Activated B cell treated with CpG ODN at 0.5 μM for 24 hours (primary cell): ENCODE results near the gene MRE11. TPM values are rescaled to one million over a fixed set of nuclear protein-coding genes. Genes with fewer than 3 reads are reported as not detected.
"Not testable (repeated sequence)": the region's sequence is repeated elsewhere in the genome, so short reads cannot be mapped to it uniquely, and the experiment has no call there.

Source experiments
- ATAC-seq: fragments of 200-7000 bp; cut with Tn5 transposase; one replicate; pipeline ENCODE4 v1.10.0; 2021; ENCODE audit warnings: low read depth, mild to moderate bottlenecking, moderate library complexity
- CTCF ChIA-PET: fragments of 350-600 bp; sonication (Branson Sonifier 250); formaldehyde crosslinking; loops from one replicate; lab custom pipeline; 2021; ENCODE audit warnings: antibody characterized with exemption; lab: Charles Lee
- POLR2A ChIA-PET: fragments of 350-600 bp; sonication (Branson Sonifier 250); formaldehyde crosslinking; loops from one replicate; lab custom pipeline; 2021; ENCODE audit warnings: antibody characterized with exemption; lab: Charles Lee
- DNase-seq: peaks from one replicate; pipeline ENCODE4 v3.0.0; 2022
- H3K27ac Mint-ChIP-seq: one replicate; pipeline ENCODE4 v1.8.0; 2020; ENCODE audit warnings: mixed read lengths
- H3K27me3 Mint-ChIP-seq: one replicate; pipeline ENCODE4 v1.8.0; 2021; ENCODE audit warnings: mixed read lengths
- H3K36me3 Mint-ChIP-seq: one replicate; pipeline ENCODE4 v1.8.0; 2021; ENCODE audit warnings: low read depth, mixed read lengths
- H3K4me1 Mint-ChIP-seq: one replicate; pipeline ENCODE4 v1.8.0; 2021; ENCODE audit warnings: mixed read lengths
- H3K4me3 Mint-ChIP-seq: one replicate; pipeline ENCODE4 v1.8.0; 2020; ENCODE audit warnings: mild to moderate bottlenecking, mixed read lengths
- H3K9me3 Mint-ChIP-seq: one replicate; pipeline ENCODE4 v1.8.0; 2020; ENCODE audit warnings: mixed read lengths
- intact Hi-C: fragments of 100-400 bp; cut with micrococcal nuclease; formaldehyde crosslinking; loops from one replicate; pipeline ENCODE4 v1.15.1; 2024
- total RNA-seq: library from RNA; stranded (reverse); gene quantifications from 2 replicates; pipeline ENCODE4 v1.2.3, GENCODE V29; 2022
- TF ChIP-seq, protein P1 (sequence below): fragments of 200-600 bp; IDR thresholded peaks from one replicate; pipeline ENCODE4 v1.8.0; 2022; ENCODE audit warnings: antibody characterized with exemption, mild to moderate bottlenecking

Gene MRE11
- total RNA-seq, 1 donor from 2014 or later: 40.1 TPM

- Mint-ChIP-seq H3K4me1 (peaks cover 13% of the 10 kb centered on the region), H3K27me3 (peaks cover 20% of the 10 kb centered on the region), H3K9me3 (no peaks in the 10 kb centered on the region), H3K27ac (no peak overlapping the region), H3K4me3 (no peak overlapping the region), H3K36me3 (no peaks in the 10 kb centered on the region)
- ChIA-PET CTCF (interaction anchor here (0.7 to 1.2 kb wide), 6 partner anchors 9 to 621 kb away, joined by 3 to 5 read pairs (median 3); no protein-coding TSS in a partner anchor), POLR2A (interaction anchor here (0.9 kb wide), 1 partner anchor 26 kb away, joined by 3 read pairs; no protein-coding TSS in a partner anchor)
- intact Hi-C loops: no loop called here
- no peak for ATAC-seq
- no peak for DNase-seq
- TF ChIP-seq, protein P1, sequence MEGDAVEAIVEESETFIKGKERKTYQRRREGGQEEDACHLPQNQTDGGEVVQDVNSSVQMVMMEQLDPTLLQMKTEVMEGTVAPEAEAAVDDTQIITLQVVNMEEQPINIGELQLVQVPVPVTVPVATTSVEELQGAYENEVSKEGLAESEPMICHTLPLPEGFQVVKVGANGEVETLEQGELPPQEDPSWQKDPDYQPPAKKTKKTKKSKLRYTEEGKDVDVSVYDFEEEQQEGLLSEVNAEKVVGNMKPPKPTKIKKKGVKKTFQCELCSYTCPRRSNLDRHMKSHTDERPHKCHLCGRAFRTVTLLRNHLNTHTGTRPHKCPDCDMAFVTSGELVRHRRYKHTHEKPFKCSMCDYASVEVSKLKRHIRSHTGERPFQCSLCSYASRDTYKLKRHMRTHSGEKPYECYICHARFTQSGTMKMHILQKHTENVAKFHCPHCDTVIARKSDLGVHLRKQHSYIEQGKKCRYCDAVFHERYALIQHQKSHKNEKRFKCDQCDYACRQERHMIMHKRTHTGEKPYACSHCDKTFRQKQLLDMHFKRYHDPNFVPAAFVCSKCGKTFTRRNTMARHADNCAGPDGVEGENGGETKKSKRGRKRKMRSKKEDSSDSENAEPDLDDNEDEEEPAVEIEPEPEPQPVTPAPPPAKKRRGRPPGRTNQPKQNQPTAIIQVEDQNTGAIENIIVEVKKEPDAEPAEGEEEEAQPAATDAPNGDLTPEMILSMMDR: no peak
Observed at GRCh38 chr11:94516725-94517124, 23.1 kb upstream of the MRE11 start.

DNA sequence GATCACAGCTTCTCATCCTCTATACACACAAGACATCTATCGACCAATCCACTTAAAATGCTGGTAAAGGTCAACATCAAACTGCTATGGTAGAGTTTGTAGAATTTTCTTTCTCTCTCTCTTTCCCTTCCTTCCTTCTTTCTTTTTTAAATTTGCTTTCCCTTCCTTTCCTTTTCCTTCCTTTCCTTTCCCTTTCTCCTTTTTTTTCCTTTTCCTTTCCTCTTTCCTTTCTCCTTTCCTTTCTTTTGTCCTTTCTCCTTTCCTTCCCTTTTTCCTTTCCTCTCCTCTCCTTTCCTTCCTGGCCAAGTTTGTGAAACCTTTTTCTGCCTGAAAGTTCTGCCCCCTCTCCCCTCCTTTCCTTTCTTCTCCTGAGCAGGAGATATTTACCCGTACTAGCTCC lies 21.8 kb upstream of the MRE11 start:
- Mint-ChIP-seq H3K4me3 (no peak overlapping the region), H3K9me3 (no peaks in the 10 kb centered on the region), H3K27ac (no peak overlapping the region), H3K27me3 (peaks cover 33% of the 10 kb centered on the region), H3K4me1 (peaks cover 13% of the 10 kb centered on the region), H3K36me3 (no peaks in the 10 kb centered on the region)
- DNase-seq (no peak), ATAC-seq (no peak)
- ChIA-PET POLR2A (no interaction called here), CTCF (no interaction called here)
- intact Hi-C loops: no loop called here
- TF ChIP-seq, protein P1: no peak

DNA sequence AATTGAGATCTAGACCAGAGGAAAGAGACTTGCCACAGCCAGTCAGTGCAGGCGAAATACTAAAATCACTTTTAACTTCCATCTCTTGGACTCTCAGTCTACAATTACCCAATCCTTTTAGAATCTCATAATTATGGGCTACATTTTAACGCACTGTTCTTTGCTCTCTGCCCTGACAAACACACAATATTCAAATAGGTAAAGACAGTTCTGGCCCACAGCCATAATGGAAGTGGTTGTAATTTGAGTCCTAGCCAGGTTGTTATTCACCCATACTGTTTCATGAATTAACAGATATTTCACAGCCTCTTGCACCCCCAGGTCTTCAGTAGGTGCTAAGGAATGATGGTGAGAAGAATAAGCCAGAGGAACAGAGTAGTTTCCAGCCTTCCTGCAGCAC lies 19.4 kb upstream of the MRE11 start:
- ChIA-PET CTCF (interaction anchor here (0.6 to 1.1 kb wide), 3 partner anchors 9 to 1282 kb away, joined by 3 to 4 read pairs (median 3); no protein-coding TSS in a partner anchor), POLR2A (no interaction called here)
- Mint-ChIP-seq H3K9me3 (no peaks in the 10 kb centered on the region), H3K4me3 (no peak overlapping the region), H3K27ac (no peak overlapping the region), H3K27me3 (peaks cover 36% of the 10 kb centered on the region), H3K36me3 (no peaks in the 10 kb centered on the region), H3K4me1 (peaks cover 13% of the 10 kb centered on the region)
- ATAC-seq (no peak), DNase-seq (no peak)
- TF ChIP-seq, protein P1: no peak
- intact Hi-C loops: no loop called here

DNA sequence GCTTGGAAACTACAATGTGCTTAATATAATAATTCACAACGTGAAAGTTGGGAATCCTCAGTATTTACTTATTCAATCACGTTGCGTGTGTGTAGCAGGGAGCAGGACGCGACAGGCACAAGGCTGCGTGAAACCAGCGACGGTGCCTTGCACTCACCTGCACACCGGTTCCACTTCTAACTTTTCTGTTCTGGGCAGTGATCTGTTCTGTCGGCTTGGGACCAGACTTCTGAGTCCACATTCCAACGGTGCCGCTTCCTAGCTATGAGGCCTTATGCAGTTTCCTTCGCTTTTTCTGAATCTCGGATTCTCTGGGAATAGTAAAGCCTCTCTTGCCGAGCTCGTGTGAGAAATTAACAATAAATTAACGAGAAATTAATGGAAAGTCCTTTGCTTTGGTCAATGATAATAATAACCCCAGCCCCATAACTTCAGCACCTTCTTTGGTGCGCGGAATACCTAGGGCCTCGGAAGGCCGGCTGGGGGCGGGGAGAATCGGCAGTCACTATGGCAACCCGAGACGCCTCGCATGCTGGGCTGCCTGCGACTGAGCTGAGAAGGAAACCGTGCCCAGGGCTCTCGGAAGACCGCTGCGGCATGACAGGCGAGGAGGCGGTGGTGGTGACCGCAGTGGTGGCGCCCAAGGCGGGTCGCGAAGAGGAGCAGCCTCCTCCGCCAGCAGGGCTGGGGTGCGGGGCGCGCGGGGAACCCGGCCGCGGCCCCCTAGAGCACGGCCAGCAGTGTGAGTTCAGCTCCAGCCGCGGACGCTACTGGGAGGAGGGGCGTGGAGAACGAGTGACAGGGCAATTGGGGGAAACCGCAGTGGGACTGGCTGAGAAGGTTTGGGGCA lies 18.5 kb upstream of the MRE11 start, which contains the start of gene C11orf97:
Gene C11orf97 (plus strand): TSS at position 530 of the 850 bp plus-strand sequence. CDS start 68 bp downstream, at position 598.
- ChIA-PET POLR2A (interaction anchor here (1.0 kb wide), 1 partner anchor 18 kb away, joined by 6 read pairs; the partner anchor contains the start of genes ANKRD49 and MRE11), CTCF (interaction anchor here (0.6 to 1.1 kb wide), 4 partner anchors 8 to 1283 kb away, joined by 3 to 4 read pairs (median 3); no protein-coding TSS in a partner anchor)
- Mint-ChIP-seq H3K27me3 (peaks cover 36% of the 10 kb centered on the region), H3K9me3 (no peaks in the 10 kb centered on the region), H3K36me3 (no peaks in the 10 kb centered on the region), H3K4me1 (peaks cover 13% of the 10 kb centered on the region), H3K27ac (no peak within 1 kb of the TSS), H3K4me3 (peak within 1 kb of the TSS; percentile 77)
- ATAC-seq: peak; percentile 89
- TF ChIP-seq, protein P1: no peak
- intact Hi-C loops: no loop called here
- peak; percentile 30 for DNase-seq

GRCh38 chr11:94507485-94507884 lies 13.8 kb upstream of the MRE11 start:
- peaks cover 4% of the 10 kb centered on the region for H3K36me3 Mint-ChIP-seq
- H3K4me3 Mint-ChIP-seq: no peak overlapping the region

GRCh38 chr11:94506513-94506912 lies 12.9 kb upstream of the MRE11 start:
- ATAC-seq, H3K4me3 Mint-ChIP-seq, H3K36me3 Mint-ChIP-seq, CTCF ChIA-PET, DNase-seq, POLR2A ChIA-PET, intact Hi-C loops, H3K27ac Mint-ChIP-seq, H3K9me3 Mint-ChIP-seq, H3K4me1 Mint-ChIP-seq: not testable (repeated sequence)
- H3K27me3 Mint-ChIP-seq: peaks cover 13% of the 10 kb centered on the region

More at GRCh38 chr11:94507485-94507884, 13.8 kb upstream of the MRE11 start:
- no peaks in the 10 kb centered on the region for H3K9me3 Mint-ChIP-seq
- TF ChIP-seq, protein P1: no peak
- H3K4me1 Mint-ChIP-seq: peaks cover 7% of the 10 kb centered on the region
- ATAC-seq (no peak), DNase-seq (no peak)
- H3K27me3 Mint-ChIP-seq: peaks cover 21% of the 10 kb centered on the region
- ChIA-PET CTCF (interaction anchor here (1.0 to 1.9 kb wide), 2 partner anchors 9 to 11 kb away, joined by 4 to 10 read pairs; no protein-coding TSS in a partner anchor), POLR2A (interaction anchor here (1.2 kb wide), 1 partner anchor 57 kb away, joined by 3 read pairs; no protein-coding TSS in a partner anchor)
- no peak overlapping the region for H3K27ac Mint-ChIP-seq
- intact Hi-C loops: no loop called here
